ENCODE results near the gene EBF3. TPM values are rescaled to one million over a fixed set of nuclear protein-coding genes. Genes with fewer than 3 reads are reported as not detected.

The EBF3 gene
- total RNA-seq, 1 experiment from 2014 or later, result 0.22 TPM

DNA sequence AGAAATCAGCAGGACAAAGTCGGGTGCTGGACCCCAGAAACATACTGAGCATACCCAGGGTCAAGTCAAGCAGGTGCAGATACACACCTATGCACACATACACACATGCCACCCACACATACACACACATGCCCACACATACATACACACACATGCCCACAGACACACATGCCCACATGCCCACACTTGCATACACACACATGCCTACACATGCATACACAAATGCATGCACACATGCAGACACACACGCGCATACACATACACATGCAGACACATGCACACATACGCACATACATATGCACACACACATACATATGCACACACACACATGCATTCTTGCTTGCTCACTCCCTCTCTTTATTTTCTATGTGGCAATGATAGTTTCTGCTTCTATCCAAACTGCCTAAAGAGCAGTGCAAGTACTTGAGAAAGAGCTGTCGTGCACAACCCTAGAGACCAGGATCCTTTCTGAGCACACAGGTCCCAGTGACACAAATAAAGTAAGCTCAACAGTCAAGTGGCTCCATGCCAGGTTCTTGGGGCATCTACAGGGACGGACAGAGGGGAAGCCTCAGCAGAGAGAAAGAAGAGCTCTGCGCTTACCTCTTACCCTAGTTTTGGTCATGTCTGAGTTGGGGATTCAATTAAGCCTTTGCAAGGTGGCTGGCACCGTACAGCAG, 83.7 kb downstream of the EBF3 start:
- Histone ChIP-seq H3K9me3 (ENCODE audit: control insufficient read depth, low read depth, low read length) (no peaks in the 10 kb centered on the region), H2AK5ac (ENCODE audit: insufficient read length, low read length) (no peak overlapping the region), H2AFZ (ENCODE audit: low read length) (no peak overlapping the region), H3K23me2 (ENCODE audit: insufficient read length, low read depth, low read length, poor library complexity, severe bottlenecking) (no peaks in the 10 kb centered on the region), H4K20me1 (ENCODE audit: control insufficient read depth, insufficient read depth, insufficient read length) (no peaks in the 10 kb centered on the region), H3K14ac (ENCODE audit: insufficient read depth, low read length) (no peak overlapping the region), H2BK120ac (ENCODE audit: low read depth, low read length, poor library complexity, severe bottlenecking) (no peak overlapping the region), H3K4me1 (ENCODE audit: insufficient read depth, low read length) (no peaks in the 10 kb centered on the region), H4K8ac (replicated peaks; ENCODE audit: insufficient read length, low read depth, low read length) (no peak overlapping the region), H3K56ac (ENCODE audit: insufficient read length, low read depth, low read length) (no peak overlapping the region), H3K18ac (ENCODE audit: insufficient read length, low read depth, low read length) (no peak overlapping the region), H3K4ac (ENCODE audit: low read depth, low read length) (no peak overlapping the region), H2BK20ac (ENCODE audit: low read depth, low read length, poor library complexity, severe bottlenecking) (no peak overlapping the region), H3K79me2 (ENCODE audit: insufficient read depth, low read length) (no peaks in the 10 kb centered on the region), H3K4me2 (ENCODE audit: insufficient read depth, insufficient read length, low read length) (no peak overlapping the region), H4K91ac (ENCODE audit: insufficient read length, low read depth, low read length) (no peak overlapping the region), H2BK12ac (ENCODE audit: insufficient read length, low read depth, low read length) (no peak overlapping the region), H3K27me3 (ENCODE audit: insufficient read depth, low read length) (no peaks in the 10 kb centered on the region), H3K27ac (ENCODE audit: insufficient read length, low read depth, low read length) (no peak overlapping the region), H3K79me1 (ENCODE audit: insufficient read depth, low read depth, low read length, poor library complexity, severe bottlenecking) (no peaks in the 10 kb centered on the region), H3K9ac (ENCODE audit: extremely low read depth, insufficient read length, low read length) (no peak overlapping the region), H4K5ac (ENCODE audit: insufficient read length, low read depth, low read length) (no peak overlapping the region), H3T11ph (ENCODE audit: low read length) (no peak overlapping the region), H2BK15ac (ENCODE audit: low read depth, low read length) (no peak overlapping the region), H2BK5ac (ENCODE audit: insufficient read length, low read length) (no peak overlapping the region), H3K23ac (ENCODE audit: insufficient read length, low read depth, low read length) (peak overlapping the region; percentile 1)
- Mint-ChIP-seq H3K4me3 (no peak overlapping the region), H3K27me3 (ENCODE audit: low read depth) (peaks cover 15% of the 10 kb centered on the region), H3K36me3 (ENCODE audit: insufficient read depth in 1 of 3, low read depth in 3 of 3) (no peaks in the 10 kb centered on the region), H3K9me3 (no peaks in the 10 kb centered on the region), H3K27ac (no peak overlapping the region), H3K4me1 (peaks cover 2% of the 10 kb centered on the region in 2 experiments; a peak in 1 of 4 replicates)
- DNase-seq, result no peak
- TF ChIP-seq, protein P1, sequence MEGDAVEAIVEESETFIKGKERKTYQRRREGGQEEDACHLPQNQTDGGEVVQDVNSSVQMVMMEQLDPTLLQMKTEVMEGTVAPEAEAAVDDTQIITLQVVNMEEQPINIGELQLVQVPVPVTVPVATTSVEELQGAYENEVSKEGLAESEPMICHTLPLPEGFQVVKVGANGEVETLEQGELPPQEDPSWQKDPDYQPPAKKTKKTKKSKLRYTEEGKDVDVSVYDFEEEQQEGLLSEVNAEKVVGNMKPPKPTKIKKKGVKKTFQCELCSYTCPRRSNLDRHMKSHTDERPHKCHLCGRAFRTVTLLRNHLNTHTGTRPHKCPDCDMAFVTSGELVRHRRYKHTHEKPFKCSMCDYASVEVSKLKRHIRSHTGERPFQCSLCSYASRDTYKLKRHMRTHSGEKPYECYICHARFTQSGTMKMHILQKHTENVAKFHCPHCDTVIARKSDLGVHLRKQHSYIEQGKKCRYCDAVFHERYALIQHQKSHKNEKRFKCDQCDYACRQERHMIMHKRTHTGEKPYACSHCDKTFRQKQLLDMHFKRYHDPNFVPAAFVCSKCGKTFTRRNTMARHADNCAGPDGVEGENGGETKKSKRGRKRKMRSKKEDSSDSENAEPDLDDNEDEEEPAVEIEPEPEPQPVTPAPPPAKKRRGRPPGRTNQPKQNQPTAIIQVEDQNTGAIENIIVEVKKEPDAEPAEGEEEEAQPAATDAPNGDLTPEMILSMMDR (conservative IDR thresholded peaks at IDR 0.05), result no peak
- WGBS (ENCODE audit: extremely low coverage, insufficient read length, low lambda C conversion rate), result no CpG with 5 or more reads among the region's 8 CpGs
